HG02610 (cell line): ENCODE results near the gene GALNT17.

Experiments
- ATAC-seq: cut with Tn5 transposase; IDR thresholded peaks from one replicate; pipeline ENCODE4 v1.9.1; 2021; ENCODE audit warnings: mild to moderate bottlenecking, moderate library complexity; ENCODE audit not compliant: unreplicated experiment

The GALNT17 gene

DNA sequence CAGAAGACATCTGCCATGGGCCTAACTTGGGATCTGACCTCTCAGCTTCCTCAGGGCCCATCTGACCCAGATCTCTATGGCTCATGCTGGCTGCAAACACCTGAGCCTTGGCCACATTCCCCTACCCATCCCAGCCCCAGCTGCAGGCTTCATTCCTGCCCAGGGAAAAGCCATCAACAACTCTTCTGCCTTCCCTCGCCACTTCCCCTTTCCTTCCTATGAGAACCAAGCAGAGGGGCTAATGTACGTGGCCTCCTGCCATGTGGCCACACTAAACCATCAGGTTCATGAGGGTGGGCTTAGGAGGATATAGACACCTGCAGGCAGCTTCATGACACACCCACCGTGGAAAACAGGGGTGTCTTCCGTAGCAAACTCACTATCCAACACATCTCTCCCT is 312.2 kb downstream of the GALNT17 start:
- no peak for ATAC-seq

DNA sequence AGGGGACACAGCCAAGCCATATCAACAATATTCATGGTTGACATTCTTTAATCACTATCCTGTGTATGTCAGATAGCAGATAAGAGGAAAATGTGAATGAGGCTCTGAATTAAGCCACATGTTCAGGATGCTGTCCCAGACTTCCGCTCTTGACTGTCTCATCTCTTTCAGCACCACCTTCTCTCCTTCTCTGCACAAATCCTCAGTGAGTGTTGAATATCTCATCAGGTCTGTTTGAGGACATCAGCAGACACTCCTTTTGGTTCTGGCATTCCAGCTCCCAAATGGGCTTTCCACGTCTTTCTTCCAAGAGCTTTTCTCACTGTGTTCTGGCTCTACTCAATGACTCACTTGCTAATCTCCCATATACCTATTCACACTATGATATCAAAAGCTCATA is 321.7 kb downstream of the GALNT17 start:
- no peak for ATAC-seq

DNA sequence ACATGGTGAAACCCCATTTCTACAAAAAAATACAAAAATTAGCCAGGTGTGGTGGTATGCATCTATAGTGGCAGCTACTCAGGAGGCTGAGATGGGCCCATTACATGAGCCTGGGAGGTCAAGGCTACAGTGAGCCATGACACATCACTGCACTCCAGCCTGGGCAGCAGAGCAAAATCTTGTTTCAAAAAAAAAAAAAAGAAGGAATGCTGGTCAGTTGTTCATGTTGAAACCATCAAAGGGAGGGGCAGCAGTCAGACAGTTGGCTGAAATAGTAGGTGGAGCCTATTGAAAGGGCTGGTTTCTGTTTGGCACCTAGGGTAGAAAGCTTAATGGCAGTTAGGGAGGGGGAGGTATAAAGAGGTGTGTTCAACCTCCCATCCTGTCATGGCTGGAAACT is 323.0 kb downstream of the GALNT17 start:
- no peak for ATAC-seq

DNA sequence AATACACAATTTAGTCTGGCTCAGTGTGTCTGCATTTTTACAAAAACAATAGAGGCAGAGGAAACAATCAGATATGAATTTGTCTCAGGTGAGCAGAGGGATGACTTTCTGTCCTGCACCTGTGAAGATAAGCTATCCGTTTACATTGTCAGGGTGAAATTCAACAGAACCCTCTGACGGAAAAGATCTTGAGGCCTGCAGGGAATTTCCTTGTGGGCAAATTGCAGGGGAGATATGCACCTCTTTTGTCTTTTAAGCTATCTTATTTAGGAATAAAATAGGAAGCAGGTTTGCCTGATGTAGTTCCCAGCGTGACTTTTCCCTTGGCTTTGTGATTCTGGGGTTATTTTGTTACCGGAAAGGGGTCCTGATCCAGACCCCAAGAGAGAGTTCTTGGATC is 325.1 kb downstream of the GALNT17 start:
- ATAC-seq: no peak

DNA sequence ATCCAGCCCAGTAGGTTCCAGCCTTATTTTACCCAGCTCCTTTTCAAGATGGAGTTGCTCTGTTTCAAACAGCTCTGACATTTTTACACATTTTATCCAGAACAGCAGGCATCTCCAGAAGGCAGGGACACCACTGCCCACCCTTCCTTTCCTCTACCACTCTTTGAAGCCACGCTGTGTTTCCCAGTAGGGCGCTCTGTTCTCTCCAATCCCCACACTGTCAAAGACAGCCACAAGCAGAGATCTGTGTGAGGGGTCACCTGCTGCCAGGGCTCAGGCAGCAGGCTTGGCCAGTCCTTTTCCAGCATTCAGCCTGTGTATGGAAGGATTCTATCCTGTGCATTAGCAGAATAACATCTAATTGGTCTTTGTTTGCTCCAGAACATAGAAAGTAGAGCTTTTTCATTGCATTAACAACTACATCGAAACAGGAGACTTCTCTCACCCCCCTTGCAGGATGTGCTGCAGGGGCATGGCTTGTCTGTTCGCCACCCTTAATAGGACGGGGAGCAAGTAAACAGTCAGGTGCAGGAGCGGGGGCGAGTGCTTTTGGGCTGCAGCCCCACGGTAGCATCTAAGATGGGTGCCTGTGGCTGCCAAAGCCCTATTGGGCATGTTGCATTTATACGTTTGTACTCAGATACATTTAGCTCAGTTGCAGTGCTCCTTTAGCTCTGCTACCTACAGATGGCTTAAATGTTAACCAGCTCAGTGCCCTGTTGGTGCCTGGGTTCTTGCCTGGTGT is 326.1 kb downstream of the GALNT17 start:
- ATAC-seq: no peak

DNA sequence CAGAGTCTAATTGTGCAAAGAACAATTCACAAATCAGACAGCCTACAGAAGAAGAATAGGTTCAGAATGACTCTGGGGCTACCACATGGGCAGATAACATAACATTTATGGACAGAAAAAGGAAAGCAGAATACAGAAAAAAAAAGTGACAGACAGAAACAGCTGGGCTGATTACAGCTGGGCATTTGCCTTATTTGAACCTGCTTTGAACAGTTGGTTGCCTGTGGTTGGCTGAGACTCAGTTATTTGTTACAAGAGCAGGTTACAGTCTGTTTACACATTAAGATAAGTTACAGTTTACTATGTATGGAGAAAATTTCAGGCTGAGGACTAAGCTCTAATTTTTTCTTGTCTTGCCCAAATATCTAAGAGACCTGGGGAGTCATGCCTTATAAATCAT is 327.2 kb downstream of the GALNT17 start:
- ATAC-seq: no peak

DNA sequence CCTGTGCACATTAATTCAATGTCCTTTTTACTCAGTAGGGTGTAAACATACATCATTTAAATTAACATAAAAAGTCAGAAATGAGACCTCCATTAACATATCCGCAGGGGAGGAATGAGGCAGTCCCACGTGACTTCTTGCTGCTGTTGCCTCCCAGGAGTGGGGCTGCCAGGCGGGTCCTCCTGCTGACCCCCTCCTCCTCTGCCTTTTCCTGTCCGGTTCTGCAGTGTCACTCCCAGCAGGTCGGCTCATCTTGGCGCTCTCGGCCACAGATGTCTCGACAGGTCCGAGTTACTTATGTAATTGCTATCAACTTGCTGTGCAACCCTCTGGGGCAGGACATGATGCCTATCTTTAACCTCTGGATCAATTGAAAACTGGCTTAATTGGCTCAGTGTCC is 329.6 kb downstream of the GALNT17 start:
- no peak for ATAC-seq

DNA sequence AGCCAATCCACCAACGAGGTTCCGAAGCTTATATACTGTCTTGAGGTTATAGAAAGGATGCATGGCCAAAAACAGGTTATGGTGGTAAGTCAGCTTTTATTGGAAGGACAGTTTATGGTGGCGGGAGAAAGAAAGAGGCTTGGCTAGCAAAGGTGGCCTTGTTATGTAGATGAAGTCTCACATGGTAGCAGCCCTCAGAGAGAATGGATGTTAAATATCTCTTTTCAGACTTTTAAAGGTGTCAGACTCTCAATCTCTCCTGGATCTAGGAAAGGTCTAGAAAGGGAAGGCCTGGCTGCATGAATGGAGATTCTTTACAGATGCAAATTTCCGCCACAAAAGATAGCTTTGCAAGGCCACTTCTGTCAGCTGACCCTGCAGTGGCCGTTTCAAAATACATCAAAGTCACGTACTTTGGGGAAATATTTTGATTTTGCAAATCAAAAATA is 333.8 kb downstream of the GALNT17 start:
- ATAC-seq: no peak

DNA sequence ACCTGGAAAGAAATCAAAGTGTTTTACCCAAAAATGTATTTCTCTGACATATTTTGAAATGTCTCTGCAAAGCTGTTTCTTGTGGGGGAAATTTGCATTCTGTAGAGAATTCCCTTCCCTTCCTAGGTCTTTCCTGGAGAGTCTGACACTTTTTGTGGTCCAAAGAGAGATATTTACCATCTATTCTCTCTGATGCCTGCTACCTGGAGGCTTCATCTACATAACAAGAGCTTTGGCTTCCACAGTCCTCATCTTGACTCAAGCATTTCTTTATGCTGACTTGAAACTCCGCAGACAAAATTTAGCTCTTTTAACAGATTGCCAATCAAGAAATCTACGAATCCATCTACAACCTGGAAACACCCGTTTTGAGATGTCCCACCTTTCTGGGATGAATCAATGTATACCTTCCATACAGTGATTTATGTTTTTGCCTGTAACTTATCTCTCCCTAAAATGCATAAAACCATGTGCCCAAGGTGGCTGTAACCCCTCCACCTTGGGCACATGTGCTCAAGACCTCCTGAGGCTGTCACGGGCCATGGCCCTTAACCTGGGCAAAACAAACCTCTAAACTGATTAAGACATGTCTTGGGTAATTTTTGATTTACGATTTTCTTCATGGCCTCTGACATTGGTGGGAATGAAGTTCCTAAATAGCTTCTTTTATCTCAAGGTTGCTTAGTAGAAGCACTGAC is 334.7 kb downstream of the GALNT17 start:
- no peak for ATAC-seq

DNA sequence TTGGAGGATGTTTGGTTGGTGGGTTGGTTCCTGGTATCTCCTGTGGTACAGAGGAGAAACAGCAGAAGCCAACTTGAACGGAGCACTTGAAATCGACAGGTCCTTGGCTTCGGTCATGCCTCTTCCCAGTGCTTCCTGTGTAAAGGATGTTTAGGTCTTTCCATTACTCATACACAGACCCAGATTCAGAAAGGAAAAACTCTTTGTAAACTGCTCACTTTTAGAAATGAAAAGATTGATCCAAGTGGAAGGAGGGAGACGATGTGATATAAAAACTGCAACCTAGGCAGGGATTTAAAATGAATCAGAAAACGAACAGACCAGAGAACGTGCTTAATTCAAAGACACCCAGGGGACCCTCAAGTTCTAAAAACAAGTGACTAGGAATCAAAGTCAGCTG is 338.4 kb downstream of the GALNT17 start:
- no peak for ATAC-seq

DNA sequence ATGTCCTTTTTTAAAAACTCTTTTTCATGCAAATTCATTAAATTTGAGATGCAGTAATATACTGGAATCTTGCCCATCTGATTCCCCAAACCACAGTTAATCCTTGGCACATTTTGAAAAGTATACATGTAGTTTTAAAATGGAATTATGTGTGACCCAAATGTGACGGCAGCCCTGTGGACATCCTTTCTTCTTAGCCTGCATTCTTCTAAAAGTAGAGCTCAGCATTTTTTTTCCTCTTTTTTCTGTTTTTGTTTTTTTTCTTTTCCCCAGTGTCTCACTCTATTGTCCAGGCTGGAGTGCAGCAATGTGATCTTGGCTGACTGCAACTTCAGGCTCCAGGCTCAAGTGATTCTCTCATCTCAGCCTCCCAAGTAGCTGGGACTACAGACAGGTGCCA is 338.9 kb downstream of the GALNT17 start:
- no peak for ATAC-seq

DNA sequence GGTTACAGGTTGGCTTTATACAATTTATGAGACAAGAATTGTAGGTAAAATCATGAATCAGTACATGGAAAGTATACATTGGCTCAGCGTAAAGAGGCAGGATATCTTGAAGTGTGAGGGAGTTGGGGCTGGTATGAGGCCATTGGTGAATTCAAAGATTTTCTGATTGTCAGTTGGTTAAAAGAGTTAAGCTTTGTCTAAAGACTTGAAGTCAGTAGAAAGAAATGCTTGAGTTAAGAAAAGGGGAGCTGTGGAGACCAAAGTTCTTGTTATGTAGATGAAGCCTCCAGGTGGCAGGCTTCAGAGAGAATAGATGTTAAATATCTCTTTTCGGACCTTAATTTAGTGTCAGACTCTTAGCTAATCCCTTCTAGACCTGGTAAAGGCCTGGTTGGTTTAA is 341.0 kb downstream of the GALNT17 start:
- ATAC-seq: no peak

DNA sequence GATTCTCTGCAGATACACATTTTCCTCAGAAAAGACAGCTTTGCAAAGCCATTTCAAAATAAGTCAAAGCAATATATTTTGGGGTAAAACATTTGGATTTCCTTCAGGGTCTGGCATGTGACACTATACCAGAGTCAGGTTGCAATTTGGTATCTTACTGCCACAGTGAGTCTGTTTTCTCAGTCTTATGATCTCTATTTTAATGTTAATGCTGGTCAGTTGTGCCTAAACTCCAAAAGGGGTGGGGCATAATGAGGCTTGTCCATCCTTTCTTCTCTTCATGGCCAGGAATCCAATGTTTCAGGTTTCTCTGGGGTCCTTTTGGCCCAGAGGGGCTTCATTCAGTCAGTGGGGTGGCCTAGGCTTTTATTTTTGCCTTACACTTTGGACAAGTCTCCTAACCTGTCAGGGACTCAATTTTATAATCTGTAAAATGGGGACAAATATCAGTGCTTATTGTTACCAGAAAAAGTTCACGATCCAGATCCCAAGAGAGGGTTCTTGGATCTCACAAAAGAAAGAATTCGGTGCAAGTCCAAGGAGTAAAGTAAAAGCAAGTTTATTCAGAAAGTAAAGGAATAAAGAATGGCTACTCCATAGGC is 341.5 kb downstream of the GALNT17 start:
- ATAC-seq: no peak

DNA sequence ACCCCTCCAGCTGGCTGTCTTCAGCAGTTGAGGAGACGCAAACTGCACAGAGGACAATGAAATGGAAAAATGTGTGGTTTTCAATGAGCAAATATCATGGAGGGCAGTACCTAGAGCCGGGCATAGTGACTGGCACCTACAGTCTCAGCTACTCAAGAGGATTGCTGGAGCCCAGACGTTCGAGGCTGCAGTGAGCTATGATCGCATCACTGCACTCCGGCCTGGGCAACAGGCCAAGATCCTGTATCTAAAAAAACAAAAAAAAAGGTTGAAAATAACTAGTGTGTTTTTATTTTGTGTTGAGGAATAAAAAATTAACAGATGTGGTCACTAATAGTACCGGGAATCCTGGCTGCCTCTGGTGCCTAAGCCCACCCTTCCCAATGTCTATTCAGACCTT is 345.5 kb downstream of the GALNT17 start:
- ATAC-seq: no peak

DNA sequence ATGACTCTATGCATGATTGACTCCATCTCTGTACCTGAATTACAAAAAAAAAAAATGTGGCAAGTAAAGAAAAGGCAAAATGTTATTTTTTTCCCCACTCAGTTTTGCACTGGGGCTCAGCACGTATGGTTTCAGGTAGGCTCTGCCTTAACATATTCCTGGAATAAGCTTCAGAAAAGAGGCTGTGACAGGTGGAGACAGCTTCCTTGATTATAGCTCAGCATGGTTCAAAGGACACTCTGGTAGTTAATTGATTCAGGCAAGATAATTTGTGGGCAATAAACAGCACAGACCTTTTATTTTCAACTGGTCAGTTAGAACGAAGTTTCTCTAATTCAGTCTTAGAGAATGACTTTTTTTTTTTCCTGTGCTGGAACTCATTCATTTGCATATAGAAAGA is 347.3 kb downstream of the GALNT17 start:
- ATAC-seq: no peak

DNA sequence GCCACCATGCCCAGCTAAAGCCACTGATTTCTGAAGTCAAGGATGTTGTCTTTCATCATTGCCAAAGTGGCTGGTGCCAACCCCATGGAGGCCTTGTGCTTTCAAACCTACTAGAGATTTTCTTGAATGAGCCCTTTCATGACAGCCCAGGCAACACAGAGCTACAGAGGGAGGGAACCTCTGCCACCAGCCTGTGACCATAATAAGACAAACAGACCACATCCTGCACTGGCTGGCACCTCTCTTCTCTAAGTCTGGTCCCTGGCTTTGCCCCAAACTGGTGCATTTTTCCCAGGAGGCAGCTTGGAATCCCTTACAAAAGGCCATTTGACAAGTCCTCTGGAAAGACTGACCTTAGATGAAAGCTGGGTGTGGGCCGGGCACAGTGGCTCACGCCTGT is 348.8 kb downstream of the GALNT17 start:
- ATAC-seq: no peak

DNA sequence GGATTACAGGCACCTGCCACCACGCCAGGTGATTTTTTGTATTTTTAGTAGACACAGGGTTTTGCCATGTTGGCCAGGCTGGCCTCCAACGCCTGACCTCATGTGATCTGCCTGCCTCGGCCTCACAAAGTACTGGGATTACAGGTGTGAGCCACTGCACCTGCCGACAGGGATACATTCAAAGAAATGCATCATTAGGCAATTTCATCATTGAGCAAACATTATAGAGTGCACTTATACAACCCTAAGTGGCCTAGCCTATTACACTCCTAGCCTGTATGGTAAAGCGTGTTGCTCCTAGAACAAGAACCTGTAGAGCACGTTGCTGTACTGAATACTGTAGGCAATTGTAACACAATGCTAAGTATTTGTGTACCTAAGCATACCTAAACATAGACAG is 350.3 kb downstream of the GALNT17 start:
- no peak for ATAC-seq

DNA sequence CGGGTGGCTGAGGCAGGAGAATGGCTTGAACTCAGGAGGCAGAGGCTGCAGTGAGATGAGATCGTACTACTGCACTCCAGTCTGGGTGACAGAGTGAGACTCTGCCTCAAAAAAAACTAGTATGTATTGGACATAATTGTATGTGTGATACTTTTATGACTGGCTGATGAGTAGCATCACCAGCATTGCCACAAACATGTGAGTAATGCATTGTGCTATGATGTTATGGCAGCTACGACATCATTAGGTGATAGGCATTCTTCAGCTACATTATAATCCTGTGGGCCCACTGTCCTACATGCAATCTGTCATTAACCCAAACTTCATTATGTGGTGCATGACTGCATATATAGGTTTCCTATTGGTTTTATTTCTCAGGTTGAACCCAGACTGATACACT is 352.4 kb downstream of the GALNT17 start:
- ATAC-seq: no peak

DNA sequence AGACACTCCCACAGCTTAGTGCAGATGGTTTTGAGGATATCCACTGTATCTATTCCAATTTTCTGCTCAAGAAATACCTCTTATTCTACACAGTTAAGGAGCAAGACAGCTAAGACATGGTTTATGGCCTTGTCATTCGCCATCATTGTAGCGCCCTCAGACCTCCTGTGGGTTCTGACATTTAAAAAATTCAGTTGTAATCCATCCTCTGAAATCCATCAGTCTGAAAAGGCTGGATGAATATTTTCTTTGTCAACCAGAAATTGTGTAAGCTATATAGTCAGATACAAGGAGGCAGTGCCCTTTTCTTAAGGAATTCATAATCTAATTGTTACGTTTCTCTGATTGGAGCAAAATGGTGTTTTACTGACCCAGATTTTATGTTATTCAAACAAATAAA is 353.6 kb downstream of the GALNT17 start:
- no peak for ATAC-seq

DNA sequence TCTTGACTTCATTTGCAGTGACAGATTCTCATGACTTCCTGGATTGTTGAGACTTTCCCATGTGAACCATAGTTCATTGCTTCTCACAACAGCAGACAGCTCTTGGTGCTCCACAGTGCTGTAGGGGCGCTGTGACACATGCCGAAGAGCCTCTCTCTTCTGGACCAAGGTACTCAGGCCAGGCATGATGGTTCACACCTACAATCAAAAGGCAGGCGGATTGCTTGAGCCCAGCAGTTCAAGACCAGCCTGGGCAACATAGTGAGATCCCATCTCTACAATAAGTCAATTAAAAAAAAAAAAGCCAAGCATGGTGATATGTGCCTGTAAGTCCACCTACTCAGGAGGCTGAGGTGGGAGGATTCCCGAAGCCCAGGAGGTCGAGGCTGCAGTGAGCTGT is 354.5 kb downstream of the GALNT17 start:
- no peak for ATAC-seq

DNA sequence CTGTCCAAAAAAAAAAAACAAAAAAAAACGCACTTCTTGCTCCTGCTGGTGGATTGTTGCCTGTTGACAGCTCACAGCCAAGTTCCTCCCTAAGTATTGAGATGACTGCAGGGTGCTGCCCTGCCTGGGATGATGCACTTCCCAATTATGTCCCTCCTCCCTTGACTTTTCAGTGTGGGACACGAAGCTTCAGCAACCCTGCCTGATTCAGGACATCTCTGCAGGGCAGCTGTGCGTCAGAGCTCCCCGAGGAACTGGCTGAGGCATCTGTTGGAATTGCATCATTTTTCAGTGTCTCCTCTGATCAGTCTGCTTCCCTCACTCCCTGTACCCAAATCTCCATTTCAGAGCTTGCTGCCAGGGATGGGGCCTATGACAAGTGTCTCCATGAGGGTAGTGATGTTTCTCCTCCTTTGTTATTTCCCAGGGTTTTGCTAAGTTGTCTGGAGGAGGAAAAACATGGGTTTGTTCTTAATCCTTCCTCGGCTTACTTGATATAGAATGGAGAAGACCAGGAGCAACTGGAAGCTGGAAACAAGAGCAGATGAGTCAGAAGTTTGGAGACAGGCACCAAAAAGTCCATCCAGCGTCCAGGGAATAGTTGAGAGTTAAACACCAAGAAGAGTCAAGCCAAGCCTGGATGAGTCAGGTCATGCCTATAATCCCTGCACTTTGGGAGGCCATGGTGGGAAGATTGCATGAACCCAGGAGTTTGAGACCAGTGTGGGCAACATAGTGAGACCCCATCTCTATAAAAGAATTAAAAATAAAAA is 355.1 kb downstream of the GALNT17 start:
- no peak for ATAC-seq

DNA sequence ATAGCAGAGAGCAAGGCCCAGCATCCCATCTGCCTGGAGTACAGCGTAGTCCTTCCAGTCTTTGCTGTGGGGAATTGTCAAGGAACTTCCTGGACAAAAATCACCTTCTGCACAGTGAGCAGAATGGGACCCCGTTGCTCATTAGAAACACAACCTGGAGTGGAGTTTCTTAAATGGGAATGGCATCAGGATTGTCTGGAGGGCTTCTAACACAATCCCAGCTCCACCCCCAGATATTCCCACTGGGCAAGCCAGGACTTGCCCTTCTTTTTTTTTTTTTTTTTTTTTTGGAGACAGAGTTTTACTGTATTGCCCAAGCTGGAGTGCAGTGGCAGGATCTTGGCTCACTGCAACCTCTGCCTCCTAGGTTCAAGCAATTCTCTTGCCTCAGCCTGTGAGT is 356.4 kb downstream of the GALNT17 start:
- ATAC-seq: no peak
